Measurements from ENCODE around the gene COL4A5. TPM values are rescaled to one million over a fixed set of nuclear protein-coding genes. Genes with fewer than 3 reads are reported as not detected.

Gene COL4A5
- total RNA-seq, 2 donors from 2014 or later, result 39.8 to 53.5 TPM

DNA sequence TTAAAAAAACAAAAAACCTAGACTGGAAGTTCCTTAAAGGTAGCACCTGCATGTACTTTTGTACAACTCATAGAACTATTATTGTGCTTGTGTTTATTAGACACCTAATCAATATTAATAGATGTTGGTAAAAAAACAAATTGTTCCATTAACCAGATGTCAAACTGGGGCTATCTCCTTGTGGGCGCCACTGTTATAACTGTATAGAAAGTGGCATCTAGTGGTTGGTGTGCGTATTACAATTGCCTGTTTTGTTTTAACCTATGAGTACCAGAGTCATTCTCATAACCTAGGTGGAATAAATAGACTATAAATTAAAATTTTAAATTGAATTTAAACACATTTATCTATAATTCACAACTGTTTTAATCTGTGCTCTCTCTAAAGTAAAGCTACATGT lies 97.4 kb downstream of the COL4A5 start:
- Histone ChIP-seq H3K4me1 (ENCODE audit: control insufficient read depth in 1 of 2, low read depth in 2 of 2) (peaks cover 0 to 5% of the 10 kb centered on the region in 2 donors), H3K4me3 (no peak overlapping the region), H3K27me3 (replicated peaks; ENCODE audit: insufficient read depth) (no peaks in the 10 kb centered on the region), H3K36me3 (no peaks in the 10 kb centered on the region), H3K27ac (no peak overlapping the region), H3K9me3 (no peaks in the 10 kb centered on the region)
- TF ChIP-seq, protein P1, sequence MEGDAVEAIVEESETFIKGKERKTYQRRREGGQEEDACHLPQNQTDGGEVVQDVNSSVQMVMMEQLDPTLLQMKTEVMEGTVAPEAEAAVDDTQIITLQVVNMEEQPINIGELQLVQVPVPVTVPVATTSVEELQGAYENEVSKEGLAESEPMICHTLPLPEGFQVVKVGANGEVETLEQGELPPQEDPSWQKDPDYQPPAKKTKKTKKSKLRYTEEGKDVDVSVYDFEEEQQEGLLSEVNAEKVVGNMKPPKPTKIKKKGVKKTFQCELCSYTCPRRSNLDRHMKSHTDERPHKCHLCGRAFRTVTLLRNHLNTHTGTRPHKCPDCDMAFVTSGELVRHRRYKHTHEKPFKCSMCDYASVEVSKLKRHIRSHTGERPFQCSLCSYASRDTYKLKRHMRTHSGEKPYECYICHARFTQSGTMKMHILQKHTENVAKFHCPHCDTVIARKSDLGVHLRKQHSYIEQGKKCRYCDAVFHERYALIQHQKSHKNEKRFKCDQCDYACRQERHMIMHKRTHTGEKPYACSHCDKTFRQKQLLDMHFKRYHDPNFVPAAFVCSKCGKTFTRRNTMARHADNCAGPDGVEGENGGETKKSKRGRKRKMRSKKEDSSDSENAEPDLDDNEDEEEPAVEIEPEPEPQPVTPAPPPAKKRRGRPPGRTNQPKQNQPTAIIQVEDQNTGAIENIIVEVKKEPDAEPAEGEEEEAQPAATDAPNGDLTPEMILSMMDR (IDR thresholded peaks at IDR 0.05), result peak; percentile 61
- ATAC-seq (ENCODE audit: insufficient number of reproducible peaks, low FRiP score, low read depth) (no peak), DNase-seq (ENCODE audit: low spot score) (no peak)

DNA sequence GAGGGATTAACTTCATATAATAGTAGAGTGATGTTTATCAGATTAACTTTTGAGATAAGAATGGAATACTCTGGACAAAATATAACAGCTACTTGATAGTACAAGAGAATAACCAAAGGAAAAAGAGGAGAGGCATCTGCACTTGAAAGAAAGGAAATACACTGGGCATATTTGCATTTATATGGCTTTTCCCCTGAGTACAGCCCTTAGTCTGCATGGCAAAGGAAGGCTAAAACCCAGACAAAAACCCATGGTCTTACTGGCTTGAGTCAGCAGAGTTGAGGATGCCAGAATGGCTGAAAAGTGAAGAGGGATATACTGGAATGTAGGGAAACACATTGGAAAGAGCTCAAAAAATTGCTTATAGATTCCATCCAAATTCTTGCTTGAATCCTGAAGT lies 101.6 kb downstream of the COL4A5 start:
- no peak for ATAC-seq (ENCODE audit: insufficient number of reproducible peaks, low FRiP score, low read depth)

GRCh38 chrX:108557580-108557979 lies 117.9 kb downstream of the COL4A5 start:
- ATAC-seq (ENCODE audit: insufficient number of reproducible peaks, low FRiP score, low read depth) (no peak), DNase-seq (ENCODE audit: low spot score) (no peak)
- H3K9me3 ChIP-seq, result no peaks in the 10 kb centered on the region
- H3K27me3 ChIP-seq (replicated peaks; ENCODE audit: insufficient read depth), result no peaks in the 10 kb centered on the region
- TF ChIP-seq, protein P1 (IDR thresholded peaks at IDR 0.05), result no peak
- H3K27ac ChIP-seq, result no peak overlapping the region
- no peaks in the 10 kb centered on the region for H3K4me1 ChIP-seq (ENCODE audit: control insufficient read depth in 1 of 2, low read depth in 2 of 2)
- H3K4me3 ChIP-seq, result no peak overlapping the region
- H3K36me3 ChIP-seq, result no peaks in the 10 kb centered on the region

More for the DNA sequence above, 101.6 kb downstream of the COL4A5 start:
- H3K9me3 ChIP-seq, result no peaks in the 10 kb centered on the region
- TF ChIP-seq, protein P1 (IDR thresholded peaks at IDR 0.05), result no peak
- H3K4me1 ChIP-seq (ENCODE audit: control insufficient read depth in 1 of 2, low read depth in 2 of 2), result peaks cover 0 to 5% of the 10 kb centered on the region in 2 donors
- no peak overlapping the region for H3K4me3 ChIP-seq
- no peak overlapping the region for H3K27ac ChIP-seq
- no peaks in the 10 kb centered on the region for H3K36me3 ChIP-seq
- no peaks in the 10 kb centered on the region for H3K27me3 ChIP-seq (replicated peaks; ENCODE audit: insufficient read depth)
- no peak for DNase-seq (ENCODE audit: low spot score)

DNA sequence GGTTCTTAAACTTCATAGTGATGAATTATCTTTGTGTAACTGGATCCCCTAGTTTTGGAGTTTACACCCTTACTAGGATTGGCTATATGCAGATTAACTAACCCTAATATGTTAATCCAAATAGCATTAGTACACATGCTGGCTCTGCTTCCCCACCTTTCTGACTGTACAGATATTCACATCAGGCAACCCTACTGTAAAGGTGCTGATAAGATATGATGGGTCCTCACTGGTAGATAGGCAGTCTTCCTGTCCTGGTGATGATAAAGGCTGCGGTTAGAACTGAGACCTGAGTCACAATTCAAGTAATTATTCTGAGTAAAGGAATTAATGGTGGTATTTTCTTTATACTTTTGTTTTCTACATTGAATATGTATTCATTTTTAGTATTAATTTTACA lies 118.6 kb downstream of the COL4A5 start:
- no peaks in the 10 kb centered on the region for H3K4me1 ChIP-seq (ENCODE audit: control insufficient read depth in 1 of 2, low read depth in 2 of 2)
- H3K9me3 ChIP-seq, result no peaks in the 10 kb centered on the region
- DNase-seq (ENCODE audit: low spot score) (no peak), ATAC-seq (ENCODE audit: insufficient number of reproducible peaks, low FRiP score, low read depth) (no peak)
- H3K36me3 ChIP-seq, result no peaks in the 10 kb centered on the region
- no peak overlapping the region for H3K4me3 ChIP-seq
- no peaks in the 10 kb centered on the region for H3K27me3 ChIP-seq (replicated peaks; ENCODE audit: insufficient read depth)
- TF ChIP-seq, protein P1 (IDR thresholded peaks at IDR 0.05), result no peak
- no peak overlapping the region for H3K27ac ChIP-seq

DNA sequence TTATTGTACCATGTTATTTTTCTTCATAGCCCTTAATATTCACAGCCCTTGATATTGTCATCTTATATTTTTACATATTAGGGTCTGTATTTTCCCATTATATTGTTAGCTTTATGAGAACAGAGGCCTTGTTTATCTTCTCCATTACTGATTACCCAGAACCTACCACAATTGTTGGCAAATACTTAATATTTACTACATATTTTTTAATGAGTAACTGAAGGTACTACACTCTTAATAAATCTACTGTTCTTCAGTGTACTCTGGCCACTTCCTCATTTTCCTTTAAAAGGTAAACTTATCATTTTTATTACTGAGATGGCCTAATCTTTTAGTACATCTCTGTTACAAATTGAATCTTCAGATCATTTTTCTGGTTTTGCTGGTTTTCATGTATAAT lies 133.5 kb downstream of the COL4A5 start:
- TF ChIP-seq, protein P1 (IDR thresholded peaks at IDR 0.05), result no peak
- H3K4me1 ChIP-seq (ENCODE audit: control insufficient read depth in 1 of 2, low read depth in 2 of 2), result no peaks in the 10 kb centered on the region
- DNase-seq (ENCODE audit: low spot score) (no peak), ATAC-seq (ENCODE audit: insufficient number of reproducible peaks, low FRiP score, low read depth) (no peak)
- H3K9me3 ChIP-seq, result no peaks in the 10 kb centered on the region
- H3K27ac ChIP-seq, result no peak overlapping the region
- H3K27me3 ChIP-seq (replicated peaks; ENCODE audit: insufficient read depth), result no peaks in the 10 kb centered on the region
- no peak overlapping the region for H3K4me3 ChIP-seq
- peaks cover 2% of the 10 kb centered on the region for H3K36me3 ChIP-seq

All from thoracic aorta (tissue), 2 donors.